ENCODE measurements around the gene EPM2A.
"Not testable (repeated sequence)": the region's sequence is repeated elsewhere in the genome, so short reads cannot be mapped to it uniquely, and the experiment has no call there.

EPM2A gene

DNA sequence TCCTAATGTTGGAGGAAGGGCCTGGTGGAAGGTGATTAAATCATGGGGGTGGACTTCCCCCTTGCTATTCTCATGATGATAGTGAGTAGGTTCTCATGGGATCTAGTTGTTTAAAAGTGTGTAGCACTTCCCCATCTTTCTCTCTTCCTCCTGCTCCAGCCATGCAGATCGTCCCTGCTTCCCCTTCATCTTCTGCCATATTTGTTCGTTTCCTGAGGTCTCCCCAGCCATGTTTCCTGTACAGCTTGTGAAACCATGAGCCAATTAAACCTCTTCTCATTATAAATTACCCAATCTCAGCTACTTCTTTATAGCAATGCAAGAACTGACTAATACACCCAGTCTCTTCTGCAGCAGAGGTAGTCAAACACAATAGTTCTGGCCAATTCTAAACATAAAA lies 5.4 kb downstream of the EPM2A start:
- DNase-seq (ENCODE audit: low spot score), result no peak

DNA sequence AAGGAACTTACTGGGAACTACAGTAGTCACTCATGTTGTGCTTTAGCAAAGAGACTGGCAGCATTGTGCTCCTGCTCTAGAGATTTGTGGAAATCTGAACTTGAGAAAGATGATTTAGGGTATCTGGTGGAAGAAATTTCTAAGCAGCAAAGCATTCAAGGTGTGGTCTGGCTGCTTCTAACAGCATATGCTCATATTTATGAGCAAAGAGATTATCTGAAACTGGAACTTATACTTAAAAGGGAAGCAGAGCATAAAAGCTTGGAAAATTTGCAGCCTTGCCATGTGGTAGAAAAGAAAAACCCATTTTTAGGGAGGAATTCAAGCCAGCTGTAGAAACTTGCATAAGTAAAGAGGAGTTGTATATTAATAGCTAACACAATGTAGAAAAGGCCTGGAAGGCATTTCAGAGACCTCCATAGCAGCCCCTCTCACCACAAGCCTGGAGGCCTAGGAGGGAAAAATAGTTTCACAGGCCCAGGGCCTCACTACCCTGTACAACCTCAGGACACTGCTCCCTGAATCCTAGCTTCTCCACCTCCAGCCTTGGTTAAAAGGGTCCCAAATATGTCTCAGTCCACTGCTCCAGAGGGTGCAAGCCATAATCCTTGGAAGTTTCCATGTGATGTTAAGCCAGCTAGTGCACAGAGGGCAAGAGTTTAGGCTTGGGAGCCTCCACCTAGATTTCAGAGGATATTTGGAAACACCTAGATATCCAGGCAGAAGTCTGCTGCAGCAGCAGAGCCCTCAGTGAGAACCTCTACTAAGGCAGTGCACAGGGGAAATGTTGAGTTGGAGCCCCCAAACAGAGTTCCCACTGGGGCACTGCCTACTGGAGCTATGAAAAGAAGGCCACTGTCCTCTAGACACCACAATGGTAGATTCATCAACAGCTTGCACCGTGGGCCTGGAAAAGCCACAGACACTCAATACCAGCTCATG lies 6.6 kb downstream of the EPM2A start:
- no peak for DNase-seq (ENCODE audit: low spot score)

DNA sequence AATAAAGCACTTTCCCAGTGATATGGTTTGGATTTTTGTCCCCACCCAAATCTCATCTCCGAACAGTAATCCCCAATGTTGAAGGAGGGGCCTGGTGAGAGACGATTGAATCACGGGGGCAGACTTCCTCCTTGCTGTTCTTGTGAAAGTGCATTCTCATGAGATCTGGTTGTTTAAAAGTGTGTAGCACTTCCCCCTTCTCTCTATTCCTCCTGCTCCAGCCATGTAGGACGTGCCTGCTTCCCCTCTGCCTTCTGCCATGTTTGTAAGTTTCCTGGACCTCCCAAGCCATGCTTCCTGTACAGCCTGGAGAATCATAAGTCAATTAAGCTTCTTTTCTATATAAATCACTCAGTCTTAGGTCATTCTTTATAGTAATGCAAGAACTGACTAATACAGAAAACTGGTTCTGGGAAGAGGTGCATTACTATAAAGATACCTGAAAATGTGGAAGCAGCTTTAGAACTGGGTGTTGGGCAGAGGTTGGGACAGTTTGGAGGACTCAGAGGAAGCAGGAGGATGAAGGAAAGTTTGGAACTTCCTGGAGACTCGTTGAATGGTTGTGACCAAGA lies 7.4 kb downstream of the EPM2A start:
- DNase-seq (ENCODE audit: low spot score), result no peak

DNA sequence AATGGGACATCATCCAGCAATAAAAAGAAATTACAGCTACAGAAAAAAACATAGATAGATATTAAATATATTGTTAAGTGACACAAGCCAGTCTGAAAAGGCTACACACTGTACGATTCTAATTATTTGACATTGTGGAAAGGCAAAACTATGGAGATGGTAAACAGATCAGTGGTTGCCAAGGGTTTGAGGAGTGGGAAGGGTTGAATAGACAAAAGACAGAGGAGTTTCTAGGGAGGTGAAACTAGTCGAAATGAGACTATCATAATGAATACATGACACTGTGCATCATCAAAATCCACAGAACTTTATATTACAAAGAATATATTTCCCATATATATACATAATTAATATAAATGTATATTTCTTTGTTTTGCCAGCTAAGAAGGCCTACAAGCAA lies 9.8 kb downstream of the EPM2A start:
- DNase-seq (ENCODE audit: low spot score), result no peak

DNA sequence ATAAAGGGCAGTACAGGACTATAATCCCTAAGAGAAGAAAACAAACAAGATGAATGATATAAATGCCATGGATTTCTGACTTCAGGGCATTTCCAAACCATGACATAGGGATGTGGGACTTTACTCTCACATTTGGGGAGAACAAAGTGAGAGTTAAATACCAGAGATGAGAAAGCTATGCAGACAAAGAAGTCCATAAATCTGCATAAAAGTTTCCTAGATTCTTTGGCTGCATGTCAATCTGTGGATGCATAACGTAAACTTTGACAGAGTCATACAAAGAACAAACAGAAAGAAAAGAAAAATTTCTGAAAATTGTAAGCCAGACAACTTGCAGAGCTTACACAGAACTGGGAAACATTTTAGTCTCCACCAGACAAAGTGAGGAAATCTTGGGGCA lies 11.7 kb downstream of the EPM2A start:
- no peak for DNase-seq (ENCODE audit: low spot score)

DNA sequence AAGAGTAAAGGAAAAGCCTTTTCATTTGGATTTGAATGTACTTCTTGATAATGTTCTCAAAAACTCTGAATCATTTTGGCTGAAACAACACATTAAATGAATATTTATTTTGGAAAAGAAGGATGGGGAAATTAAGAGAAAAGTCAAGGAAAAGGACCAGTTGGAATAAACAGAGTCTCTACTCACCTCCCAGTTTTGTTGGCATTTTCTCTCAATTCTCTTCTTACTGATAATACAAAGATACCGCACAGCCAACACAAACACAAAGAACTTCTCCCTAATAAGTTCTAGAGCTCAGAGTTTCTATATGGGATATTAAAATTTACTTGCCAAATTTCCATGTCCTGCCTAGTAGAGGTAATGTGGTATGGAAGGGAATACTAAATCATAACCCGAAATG lies 13.1 kb downstream of the EPM2A start:
- no peak for DNase-seq (ENCODE audit: low spot score)

DNA sequence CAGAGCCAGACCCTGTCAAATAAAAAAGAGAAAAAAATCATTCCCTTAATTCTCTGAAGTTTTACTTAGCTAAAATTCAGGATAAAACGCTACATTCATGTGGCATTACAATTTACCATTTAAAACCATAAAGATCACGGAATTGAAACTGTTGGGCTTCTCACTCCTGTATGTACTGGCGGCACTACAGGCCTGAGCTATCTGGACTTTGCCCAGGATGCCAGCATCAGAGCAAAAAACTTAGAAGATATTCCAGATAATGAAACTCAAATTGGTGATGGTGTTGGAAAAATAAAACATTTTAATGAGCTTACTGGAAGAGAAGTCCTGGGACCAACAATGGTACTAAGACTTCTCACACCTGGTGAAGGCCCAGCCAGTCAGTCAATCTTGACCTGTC lies 14.2 kb downstream of the EPM2A start:
- no peak for DNase-seq (ENCODE audit: low spot score)

DNA sequence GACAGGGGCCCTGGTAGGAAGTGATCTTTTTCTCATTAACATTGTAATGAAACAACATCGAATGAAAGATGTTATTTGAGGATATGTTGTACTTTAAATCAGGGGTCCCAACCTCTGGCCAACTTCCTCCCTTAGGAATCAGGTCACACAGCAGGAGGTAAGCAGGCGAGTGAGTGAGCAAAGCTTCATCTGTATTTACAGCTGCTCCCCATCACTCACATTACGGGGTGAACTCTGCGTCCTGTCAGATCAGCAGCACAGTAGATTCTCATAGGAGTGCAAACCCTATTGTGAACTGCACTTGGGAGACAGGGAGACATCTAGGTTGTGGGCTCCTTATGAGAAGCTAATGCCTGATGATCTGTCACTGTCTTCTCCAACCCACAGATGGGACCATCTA lies 19.9 kb downstream of the EPM2A start:
- DNase-seq (ENCODE audit: low spot score), result no peak

DNA sequence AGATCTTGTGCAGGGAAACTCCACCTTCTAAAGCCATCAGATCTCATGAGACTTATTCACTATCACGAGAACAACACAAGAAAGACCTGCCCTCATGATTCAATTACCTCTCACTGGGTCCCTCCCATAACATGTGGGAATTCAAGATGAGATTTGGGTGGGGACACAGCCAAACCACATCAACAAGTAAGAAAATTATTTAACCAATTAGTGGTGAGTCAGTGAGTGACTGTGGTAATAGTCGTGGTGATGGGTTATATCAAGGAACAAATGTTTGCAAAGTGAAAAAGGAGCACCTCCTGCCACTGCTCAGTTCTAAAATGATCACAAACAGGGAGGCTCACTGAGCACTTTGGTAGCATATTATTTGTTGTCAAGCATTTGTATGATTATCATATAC lies 20.6 kb downstream of the EPM2A start:
- DNase-seq (ENCODE audit: low spot score), result no peak

DNA sequence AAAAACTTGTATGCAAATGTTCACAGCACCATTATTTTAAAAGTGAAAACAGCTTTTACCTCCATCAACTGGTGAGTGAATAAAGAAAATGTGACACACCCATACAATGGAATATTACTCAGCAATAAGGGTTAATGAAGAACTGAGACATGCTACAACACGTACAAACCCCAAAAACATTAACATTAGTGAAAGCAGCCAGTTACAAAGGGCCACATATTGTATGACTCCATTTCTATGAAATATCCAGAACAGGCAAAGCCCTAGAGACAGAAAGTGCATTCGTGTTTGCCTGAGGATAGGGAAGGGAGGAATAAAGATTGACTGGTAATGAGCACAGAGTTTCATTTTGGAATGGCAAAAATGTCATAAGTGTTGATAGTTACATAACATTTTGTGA lies 21.5 kb downstream of the EPM2A start:
- no peak for DNase-seq (ENCODE audit: low spot score)

DNA sequence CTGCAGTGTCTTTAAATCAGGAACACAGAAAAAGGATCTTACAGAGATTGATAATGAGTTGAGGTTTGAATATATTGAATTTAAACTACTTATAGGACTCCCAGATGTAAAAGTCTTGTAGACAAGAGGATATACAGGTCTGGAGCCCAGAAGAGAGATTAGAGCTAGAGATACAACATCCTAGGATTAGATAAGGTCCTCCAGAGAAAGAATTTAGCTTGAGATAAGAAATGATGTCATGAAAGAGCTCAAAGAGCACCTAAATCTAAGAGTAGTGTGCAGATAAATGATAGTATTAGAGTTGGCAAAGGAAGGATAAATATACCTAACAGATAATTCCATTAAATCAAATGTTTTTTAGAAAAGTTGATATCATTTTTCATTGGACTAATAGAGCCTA lies 23.9 kb downstream of the EPM2A start:
- no peak for DNase-seq (ENCODE audit: low spot score)

DNA sequence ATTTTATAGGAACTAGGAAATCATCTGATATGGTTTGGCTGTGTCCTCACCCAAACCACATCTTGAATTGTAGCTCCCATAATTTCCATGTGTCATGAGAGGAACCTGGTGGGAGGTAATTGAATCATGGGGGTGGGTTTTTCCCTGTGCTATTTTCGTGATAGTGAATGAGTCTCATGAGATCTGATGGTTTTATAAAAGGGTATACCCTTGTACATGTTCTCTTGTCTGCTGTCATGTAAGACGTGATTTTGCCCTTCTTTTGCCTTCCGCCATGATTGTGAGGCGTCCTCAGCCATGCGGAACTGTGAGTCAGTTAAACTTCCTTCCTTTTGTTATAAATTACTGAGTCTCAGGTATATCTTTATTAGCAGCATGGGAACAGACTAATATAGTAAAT lies 27.9 kb downstream of the EPM2A start:
- DNase-seq (ENCODE audit: low spot score), result no peak

DNA sequence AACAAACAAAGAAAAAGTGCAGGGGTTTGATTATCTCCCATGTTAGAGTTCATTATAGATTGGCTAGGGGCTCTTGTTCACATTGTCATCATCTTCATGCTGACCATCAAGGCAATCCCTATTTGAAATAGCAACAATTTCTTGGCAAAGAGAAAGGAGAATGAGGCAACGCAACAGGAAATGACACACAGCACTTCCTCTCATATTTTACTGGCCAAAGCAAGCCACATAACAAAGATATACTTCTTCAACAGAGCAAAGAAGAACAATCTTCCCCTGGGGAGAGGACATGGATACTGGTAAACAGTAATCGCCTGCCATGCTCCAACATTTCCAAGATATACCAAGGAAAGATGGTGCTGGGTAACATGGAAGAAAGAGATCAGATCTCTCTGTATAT lies 29.8 kb downstream of the EPM2A start:
- DNase-seq (ENCODE audit: low spot score), result no peak

DNA sequence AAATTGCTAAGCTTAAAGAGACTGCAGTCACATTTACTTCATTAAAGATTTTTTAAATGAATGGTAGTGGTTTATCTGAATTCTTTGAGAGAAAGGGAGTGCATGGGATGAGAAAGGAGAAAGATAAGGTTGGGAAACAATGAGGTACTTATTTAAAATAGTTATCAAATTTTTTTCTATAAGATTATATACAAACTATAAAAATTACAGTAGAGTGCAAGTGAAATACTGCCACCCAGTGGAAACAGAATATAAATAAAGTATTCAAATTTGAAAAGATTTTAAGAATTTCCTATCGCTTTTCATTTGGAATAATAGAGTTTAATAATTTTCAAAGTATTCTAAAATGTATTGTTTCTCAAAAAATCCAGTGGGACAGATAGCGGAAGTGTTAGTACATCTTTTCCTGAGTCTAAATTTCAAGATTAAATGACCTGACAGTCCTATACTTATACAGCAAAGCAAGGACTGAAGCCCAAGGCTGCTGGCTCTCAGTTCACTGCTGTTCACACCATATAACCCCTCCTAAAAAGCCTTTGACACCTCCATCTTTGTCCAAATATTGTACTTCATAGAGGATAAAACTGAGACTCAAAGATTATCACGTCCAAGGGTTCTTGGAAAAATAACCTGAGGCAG lies 31.1 kb downstream of the EPM2A start:
- DNase-seq (ENCODE audit: low spot score), result no peak

DNA sequence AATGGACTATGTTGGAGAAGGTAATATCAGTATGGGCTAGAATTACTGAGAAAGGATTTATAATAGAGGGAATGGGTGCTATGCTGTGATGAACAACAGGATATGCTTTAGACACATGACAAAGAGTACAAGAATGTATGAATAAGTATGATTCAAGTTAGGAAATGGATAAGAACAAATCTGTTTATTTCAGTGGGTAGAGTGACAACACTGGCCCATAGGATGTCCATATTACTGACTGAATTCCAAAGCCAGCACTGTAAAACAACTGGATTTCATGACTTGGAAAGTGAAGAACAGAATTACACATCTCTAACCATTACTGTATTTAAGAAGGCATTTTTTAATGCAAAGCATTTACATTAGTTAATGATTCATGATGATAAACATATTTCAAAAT lies 35.9 kb downstream of the EPM2A start:
- no peak for DNase-seq (ENCODE audit: low spot score)

DNA sequence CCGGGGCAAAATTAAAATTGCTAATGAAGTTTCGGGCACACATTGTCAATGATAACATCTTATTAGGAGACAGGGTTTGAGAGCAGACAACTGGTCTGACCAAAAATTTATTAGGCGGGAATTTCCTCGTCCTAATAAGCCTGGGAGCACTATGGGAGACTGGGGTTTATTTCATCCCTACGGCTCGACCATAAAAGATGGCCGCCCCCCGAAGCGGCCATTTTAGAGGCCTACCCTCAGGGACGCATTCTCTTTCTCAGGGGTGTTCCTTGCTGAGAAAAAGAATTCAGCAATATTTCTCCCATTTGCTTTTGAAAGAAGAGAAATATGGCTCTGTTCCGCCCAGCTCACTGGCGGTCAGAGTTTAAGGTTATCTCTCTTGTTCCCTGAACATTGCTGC lies 37.9 kb downstream of the EPM2A start:
- DNase-seq (ENCODE audit: low spot score), result not testable (repeated sequence)

DNA sequence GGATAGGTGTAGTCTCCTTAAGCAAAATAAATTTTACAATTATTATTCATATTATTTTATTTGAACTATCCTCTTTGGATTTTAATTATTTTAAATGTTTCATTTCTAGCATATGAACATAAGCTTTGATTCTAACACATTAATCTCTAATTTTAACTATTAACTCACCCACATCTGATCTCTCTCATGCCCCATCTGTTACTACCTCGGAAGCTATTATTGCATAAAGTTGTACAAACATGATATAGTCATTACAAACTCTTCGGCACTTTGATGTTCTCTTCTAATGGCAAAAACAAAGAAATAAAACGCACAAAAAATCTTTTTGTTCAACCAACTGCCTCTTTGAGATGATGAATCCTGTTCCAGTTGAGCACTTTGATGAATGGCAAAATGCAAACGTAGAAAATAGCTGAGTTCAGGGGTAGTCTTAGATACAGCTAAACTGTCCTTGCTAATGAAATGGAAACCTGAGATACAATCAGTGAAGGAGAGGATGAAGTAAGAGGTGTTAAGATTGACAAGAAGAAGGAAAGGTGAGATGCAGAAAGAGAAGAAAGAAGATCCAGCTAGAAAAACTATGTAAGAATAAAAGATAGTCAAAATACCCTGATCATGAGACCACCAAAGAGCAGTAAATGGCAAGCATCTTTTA lies 41.1 kb downstream of the EPM2A start:
- DNase-seq (ENCODE audit: low spot score), result no peak

DNA sequence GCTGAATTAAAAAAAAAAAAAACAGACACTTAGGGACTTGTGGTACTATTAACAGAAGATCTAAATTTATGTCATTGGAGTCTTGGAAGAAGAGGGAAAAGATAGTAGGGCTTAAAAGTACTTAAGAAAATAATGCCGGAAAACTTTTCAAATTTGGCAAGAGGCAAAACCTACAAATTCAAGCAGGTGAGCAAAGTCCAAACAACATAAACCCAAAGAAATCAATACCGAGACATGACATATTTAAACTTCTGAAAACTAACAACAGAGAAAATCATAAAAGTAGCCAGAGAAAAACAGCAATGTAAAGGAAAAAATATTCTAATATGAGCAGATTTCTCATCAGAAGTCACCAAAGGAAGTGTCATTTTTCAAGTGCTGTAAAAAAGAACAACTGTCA lies 44.4 kb downstream of the EPM2A start:
- no peak for DNase-seq (ENCODE audit: low spot score)

DNA sequence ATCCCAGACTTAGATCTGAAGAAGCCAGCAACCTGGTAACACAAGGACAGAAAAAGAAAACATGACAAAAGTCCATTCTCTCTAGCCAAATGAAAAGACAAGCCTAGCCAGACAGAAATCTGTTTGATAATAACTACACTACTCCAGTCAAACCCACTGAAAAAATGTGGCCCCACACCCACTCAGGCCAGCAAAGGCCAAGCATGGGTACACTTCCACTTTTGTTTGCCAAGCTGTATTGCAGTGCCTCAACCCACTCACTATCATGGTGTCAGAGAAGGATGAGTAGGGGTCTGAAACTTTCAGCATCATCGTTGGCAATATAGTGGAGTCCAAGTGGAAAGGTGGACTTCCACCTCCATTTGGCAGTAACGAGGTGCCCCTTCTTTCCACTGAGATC lies 45.8 kb downstream of the EPM2A start:
- no peak for DNase-seq (ENCODE audit: low spot score)

DNA sequence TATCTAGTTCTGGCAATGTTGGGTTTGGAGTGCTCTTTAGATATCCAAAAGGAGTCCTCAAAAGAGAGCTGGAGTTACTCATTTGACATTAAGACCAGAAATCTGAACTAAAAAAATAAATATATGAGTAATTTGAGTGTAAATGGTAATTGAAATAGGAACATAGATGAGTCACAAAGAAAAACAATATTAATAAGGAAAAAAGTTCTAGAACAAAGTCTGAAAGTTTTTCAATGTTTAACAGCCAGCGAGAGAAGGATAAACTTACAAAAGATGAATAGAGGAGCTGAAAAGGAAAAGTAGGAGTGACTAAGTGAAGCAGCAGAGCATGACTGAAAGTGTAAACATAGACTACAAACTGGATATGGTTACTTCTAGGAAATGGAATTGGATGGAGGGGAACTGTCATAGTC lies 46.8 kb downstream of the EPM2A start:
- no peak for DNase-seq (ENCODE audit: low spot score)

DNA sequence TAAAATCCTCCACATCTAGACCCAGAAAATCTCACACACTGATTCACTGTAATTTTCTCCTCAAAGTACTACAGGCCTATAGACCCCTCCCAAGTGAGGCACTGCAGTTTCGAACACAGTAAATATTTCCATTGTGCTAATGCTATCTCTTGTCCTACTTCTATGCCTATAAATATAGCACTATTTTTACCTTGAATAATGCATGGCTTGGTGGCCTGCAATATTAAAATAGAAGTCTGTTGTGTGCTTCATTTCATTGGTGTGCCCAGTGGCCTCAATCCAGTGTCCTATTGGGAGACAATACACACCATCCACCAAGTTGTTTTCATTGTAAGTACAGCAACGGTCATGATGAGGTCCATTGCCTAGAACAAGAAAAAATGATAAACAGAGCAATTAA lies 49.4 kb downstream of the EPM2A start:
- DNase-seq (ENCODE audit: low spot score), result no peak

DNA sequence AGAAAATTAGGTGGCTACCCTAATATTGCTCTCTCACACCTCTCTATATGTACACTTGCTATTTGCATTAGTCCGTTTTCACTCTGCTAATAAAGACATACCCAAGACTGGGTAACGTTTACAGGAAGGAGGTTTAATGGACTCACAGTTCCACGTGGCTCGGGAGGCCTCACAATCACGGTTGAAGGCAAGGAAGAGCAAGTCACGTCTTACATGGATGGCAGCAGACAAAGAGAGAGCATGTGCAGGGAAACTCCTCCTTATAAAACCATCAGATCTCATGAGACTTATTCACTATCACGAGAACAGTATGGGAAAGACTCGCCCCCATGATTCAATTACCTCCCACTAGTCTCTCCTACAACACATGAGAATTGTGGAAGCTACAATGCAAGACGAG lies 53.4 kb downstream of the EPM2A start:
- no peak for DNase-seq (ENCODE audit: low spot score)

DNA sequence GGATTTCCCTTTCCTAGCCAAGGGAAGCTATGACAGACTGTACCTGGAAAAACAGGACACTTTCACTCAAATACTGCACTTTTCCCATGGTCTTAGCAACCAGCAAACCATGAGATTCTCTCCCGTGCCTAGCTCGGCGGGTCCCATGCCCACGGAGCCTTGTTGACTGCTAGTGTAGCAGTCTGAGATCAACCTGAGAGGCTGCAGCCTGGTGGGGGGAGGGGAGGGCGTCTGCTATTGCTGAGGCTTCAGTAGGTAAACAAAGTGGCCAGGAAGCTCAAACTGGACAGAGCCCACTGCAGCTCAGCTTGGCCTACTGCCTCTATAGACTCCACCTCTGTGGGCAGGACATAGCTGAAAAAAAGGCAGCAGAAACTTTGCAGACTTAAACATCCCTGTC lies 61.8 kb downstream of the EPM2A start:
- DNase-seq (ENCODE audit: low spot score), result no peak

Data from D341Med (cell line).